MV-4-11 (cell line): ENCODE measurements around the gene PDP2.

Experiments used
- DNase-seq: peaks from one replicate; lab custom pipeline; 2025; lab: John Stamatoyannopoulos, UW

The PDP2 gene

GRCh38 chr16:66904428-66904845 is 24.1 kb downstream of the PDP2 start:
- DNase-seq: no peak

GRCh38 chr16:66904846-66905632 is 24.7 kb downstream of the PDP2 start:
- DNase-seq: no peak

DNA sequence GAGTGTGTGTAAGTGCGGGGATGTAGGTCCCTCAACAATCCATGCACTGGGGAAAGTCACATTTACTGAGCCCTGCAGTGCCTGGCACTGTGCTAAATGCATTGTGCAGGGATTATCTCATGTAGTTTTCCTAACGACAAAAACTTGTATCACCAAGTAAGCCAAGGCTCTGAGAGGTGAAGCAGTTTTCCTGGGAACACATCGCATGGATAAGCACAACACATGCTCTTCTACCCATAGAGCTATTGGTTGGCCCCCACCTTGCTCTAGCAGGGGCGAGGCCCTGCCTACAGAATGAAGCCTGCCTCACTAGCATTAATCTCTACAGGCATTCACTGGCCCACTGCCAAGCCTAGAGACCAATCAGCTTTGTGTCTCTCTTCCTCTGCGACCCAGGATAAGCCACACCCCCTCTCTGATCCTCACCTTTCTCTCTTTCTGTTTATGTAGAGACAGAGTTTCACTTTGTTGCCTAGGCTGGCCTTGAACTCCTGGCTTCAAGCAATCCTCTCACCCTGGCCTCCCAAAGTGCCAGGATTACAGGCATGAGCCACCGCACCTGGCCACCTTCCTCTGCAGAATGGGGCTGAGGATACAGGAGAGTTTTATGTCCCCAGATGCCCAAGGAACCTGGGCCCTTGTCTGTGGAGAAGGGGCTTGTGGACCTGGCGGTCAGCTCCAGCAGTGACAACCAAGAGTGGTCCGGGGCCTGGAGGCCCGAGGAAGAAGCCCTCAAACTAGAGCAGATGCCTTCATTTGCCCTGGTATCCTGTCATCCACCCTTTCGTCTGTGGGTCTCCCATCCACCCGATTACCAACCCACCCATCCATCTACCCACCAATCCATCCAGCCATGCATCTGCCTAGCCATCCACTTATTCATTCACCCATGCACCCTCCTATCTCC is 25.6 kb downstream of the PDP2 start:
- DNase-seq: no peak

DNA sequence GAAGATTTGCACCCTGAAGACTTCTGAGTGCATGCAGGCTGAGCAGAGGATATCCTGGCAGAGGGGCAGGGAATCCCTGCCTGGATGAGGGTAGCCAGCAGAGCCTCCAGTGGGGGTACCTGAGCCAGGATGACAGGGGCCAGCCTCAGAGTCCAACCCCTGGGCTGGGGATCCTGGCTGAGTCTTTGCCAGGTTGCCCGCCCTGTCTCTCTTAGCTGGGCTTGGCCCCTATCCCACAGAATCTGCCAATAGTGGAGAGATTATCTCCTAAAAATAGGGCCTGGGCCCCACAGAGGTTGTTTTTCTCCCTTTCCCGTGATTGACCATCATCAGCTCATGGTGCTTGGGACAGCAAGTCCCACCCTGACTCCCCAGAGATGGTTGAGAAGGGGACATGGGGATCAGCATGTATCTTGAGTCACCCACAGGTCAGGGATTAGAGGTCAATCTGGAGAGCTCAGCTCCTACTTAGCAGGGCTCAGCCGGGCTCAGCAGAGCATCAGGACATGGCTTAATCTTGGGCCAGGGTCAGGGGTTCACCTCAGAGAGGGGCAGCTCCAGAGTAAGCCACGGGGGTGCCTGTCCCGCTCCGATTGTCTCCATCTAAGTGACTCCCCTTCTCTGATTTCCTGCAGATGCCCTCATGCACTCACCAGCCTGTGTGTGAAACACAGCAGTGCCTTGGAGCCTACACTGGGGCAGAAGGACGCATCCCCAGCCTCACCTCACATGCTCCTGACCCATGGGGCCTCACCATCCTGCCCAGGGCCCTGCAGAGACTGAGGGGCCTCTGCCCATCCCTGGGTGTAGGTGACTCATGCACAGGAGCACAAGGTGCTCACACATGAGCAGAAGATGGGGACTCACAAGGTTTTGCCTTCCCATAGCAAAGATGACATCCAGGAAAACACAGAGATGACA is 26.9 kb downstream of the PDP2 start:
- DNase-seq: no peak

DNA sequence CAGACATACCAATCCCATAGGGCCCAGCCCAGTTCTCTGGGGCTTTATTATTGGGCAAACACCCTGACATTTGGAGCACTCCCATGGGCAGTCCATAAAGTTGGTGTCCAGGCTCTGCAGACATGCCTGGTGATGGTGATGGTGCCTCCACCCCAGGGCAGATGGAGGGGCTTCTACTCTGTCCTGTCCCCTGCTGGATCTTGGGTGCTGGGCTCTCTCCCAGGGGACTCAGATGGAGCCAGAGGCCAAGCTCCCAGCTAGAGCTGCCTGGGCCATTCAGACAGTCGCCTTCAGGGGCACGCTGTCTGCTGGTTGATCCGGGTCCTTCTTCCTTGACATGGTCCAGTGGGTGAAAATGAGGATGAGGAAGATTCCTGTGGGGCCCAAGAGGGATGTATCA is 27.8 kb downstream of the PDP2 start:
- DNase-seq: no peak

- no peak for DNase-seq
Measured at GRCh38 chr16:66908762-66909559, 28.6 kb downstream of the PDP2 start.

DNA sequence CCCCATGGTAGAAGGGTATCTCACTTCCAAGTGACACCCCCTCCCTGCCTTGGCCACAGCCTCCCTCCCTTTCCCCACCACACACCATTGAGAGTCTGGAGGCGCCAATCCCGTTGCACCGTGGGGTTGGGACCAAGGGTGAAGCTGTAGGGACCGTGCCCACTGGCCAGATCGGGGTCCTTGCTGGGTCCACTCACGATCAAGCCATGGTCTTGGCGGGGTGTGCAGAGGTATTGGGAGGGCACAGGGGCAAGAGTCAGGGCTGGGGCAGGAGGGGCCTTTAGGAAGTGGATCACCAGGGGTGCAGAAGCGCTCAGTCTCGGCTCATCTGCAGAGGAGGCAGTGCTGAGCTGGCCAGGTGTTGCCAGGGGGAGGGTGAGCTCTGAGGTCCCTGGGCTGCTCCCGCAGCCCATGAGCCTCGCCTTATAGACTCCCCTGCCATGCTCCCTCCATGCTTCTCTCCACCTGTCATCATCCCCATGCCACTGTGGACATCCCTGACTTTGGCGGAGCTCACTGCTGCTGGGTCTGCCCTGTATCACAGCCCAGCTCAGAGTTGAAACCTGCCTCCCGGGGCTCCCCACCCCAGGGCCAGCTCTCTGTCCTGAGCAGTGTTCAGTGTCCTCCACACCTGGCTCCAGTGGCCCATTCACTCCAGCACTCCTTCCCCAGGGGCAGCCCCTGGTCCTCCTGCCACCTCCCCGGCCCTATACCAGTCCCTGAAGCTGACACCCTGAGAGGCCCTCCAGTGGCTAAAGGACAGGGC is 30.0 kb downstream of the PDP2 start:
- no peak for DNase-seq

DNA sequence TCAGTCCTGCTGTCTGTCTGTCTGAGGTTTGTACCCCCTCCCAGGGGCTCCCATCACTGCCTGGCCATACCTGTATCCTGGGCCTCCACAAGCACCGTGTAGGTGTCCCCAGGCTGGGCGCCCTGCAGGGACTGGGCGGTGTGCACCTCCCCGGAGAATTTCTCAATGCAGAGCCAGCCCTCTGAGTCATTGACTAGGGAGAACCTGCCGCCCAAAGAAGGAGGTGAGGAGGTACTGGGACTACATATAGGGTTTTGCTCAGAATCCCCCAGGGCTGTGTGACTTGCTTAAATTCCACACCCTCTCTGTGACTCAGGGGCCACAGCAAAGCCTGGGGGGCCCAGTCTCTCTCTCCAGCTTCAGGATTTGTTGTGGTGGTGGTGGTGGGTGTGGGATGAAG is 30.8 kb downstream of the PDP2 start:
- no peak for DNase-seq

- DNase-seq: no peak
Measured at GRCh38 chr16:66911801-66912200, 31.5 kb downstream of the PDP2 start.

DNA sequence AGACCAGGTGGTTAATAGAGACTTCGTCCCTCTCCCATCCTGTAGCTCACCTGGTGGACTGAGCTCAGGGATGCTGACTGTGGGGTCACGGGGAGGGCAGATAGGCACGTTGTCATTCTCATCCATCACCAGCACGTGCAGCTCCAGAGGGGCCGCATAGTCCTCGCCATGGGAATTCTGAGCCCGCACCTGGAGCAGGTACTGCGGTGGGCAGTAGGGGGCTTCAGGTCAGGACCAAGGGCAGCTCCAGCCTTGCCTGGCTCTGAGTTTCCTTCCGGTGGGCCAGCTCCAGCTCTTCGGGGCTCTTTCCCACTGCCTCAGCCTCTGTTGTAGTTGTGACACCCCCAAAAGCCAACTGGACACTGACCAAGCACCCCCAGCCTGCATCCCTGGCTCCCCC is 32.8 kb downstream of the PDP2 start:
- DNase-seq: no peak

- DNase-seq: no peak
Measured at GRCh38 chr16:66913711-66914110, 33.4 kb downstream of the PDP2 start.

GRCh38 chr16:66914541-66914940 is 34.2 kb downstream of the PDP2 start:
- no peak for DNase-seq

DNA sequence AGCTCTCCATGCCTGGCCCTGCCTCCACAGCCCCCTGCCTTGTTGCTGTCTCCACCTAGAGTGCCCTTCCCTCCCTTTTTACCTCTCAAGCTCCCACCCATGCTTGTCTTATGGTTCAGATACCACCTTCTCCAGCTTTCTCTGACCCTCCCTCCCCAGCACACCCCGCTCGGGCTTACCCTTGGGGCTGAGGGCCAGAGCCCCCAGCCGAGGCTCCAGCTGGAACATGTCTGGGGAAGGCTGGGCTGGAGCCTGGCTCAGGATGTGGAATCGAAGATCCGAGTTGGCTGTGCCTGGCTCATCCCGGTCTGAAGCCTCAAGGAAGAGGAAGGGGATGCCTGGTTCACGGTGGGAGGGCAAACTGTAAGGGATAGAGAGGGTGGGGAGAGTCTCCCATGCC is 34.7 kb downstream of the PDP2 start:
- DNase-seq: no peak

- DNase-seq: no peak
Measured at GRCh38 chr16:66916518-66916917, 36.2 kb downstream of the PDP2 start.

GRCh38 chr16:66917741-66918140 is 37.4 kb downstream of the PDP2 start:
- no peak for DNase-seq

GRCh38 chr16:66918355-66918754 is 38.0 kb downstream of the PDP2 start:
- DNase-seq: no peak

- no peak for DNase-seq
Measured at GRCh38 chr16:66918803-66919568, 38.7 kb downstream of the PDP2 start, which contains the start of gene CDH16. Gene CDH16, minus strand, starts transcription at chr16:66918885. Its CDS starts 820 bp downstream, at chr16:66918065.

GRCh38 chr16:66919569-66920298 is 39.4 kb downstream of the PDP2 start:
- DNase-seq: no peak

DNA sequence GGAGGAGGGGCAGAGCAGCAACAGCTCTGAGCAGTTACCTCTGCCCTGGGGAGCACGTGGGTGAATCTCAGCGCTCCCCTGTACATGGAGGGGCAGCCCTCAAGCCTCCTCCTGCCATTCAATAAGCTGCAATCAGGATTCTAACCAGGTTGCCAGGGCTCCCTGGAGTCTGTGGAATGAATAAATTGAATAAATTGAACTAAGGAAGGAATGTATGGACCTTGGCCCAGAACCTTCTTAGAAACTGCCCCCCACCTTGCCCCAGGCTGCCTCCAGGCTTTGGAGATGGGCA is 39.9 kb downstream of the PDP2 start:
- no peak for DNase-seq
